Osteoblast (primary cell): Measurements from ENCODE around the gene HS3ST3A1. TPM values are rescaled to one million over a fixed set of nuclear protein-coding genes. Genes with fewer than 3 reads are reported as not detected.

ENCODE experiments used
- DNase-seq: peaks from one replicate; pipeline ENCODE4 v3.0.0; 2011; ENCODE audit warnings: low spot score, mixed read lengths; ENCODE audit not compliant: insufficient read length; ENCODE audit errors: missing footprints
- H2AFZ ChIP-seq: 2 replicates; pipeline ENCODE4 v1.6.0; 2011; ENCODE audit warnings: mild to moderate bottlenecking, low read length
- H3K27ac ChIP-seq: 2 replicates; pipeline ENCODE4 v1.5.1; 2011; ENCODE audit warnings: mild to moderate bottlenecking, low read depth, low read length, moderate library complexity
- H3K27me3 ChIP-seq: 2 replicates; pipeline ENCODE4 v1.6.0; 2012; ENCODE audit warnings: mild to moderate bottlenecking, control low read depth, inconsistent platforms, low read length, moderate library complexity; ENCODE audit not compliant: insufficient read depth
- H3K36me3 ChIP-seq: 2 replicates; pipeline ENCODE4 v1.5.1; 2011; ENCODE audit warnings: mild to moderate bottlenecking, low read length, control low read depth, moderate library complexity; ENCODE audit not compliant: insufficient read depth
- H3K4me1 ChIP-seq: 2 replicates; pipeline ENCODE4 v1.5.1; 2011; ENCODE audit warnings: mild to moderate bottlenecking, low read length, control low read depth, moderate library complexity; ENCODE audit not compliant: insufficient read depth
- H3K4me2 ChIP-seq: 2 replicates; pipeline ENCODE4 v1.6.0; 2011; ENCODE audit warnings: mild to moderate bottlenecking, low read length; ENCODE audit not compliant: insufficient read depth
- H3K4me3 ChIP-seq: fragments of 200-600 bp; sonication (generic); 3 replicates; pipeline ENCODE4 v1.5.1; 2012; ENCODE audit warnings: mild to moderate bottlenecking, low read length, inconsistent platforms; ENCODE audit not compliant: insufficient read depth
- H3K79me2 ChIP-seq: 2 replicates; pipeline ENCODE4 v1.6.0; 2012; ENCODE audit warnings: mild to moderate bottlenecking, low read length, control low read depth, inconsistent platforms; ENCODE audit not compliant: insufficient read depth
- H3K9me3 ChIP-seq: 2 replicates; pipeline ENCODE4 v1.5.1; 2011; ENCODE audit warnings: low read depth, low read length, control low read depth
- H4K20me1 ChIP-seq: 2 replicates; pipeline ENCODE4 v1.6.0; 2012; ENCODE audit warnings: mild to moderate bottlenecking, low read length, control low read depth; ENCODE audit not compliant: insufficient read depth
- CTCF ChIP-seq: IDR thresholded peaks from 2 replicates; pipeline ENCODE4 v1.5.1; 2011; ENCODE audit warnings: mild to moderate bottlenecking, low read depth, low read length, moderate library complexity; ENCODE audit errors: extremely low read depth
- total RNA-seq: library from RNA; depleted of rRNA; stranded (reverse); fragments of >200 nt; gene quantifications from 2 replicates; pipeline ENCODE4 v1.2.3, GENCODE V29; 2012

Gene HS3ST3A1
- total RNA-seq, 1 donor = 8.3 TPM

GRCh38 chr17:13638855-13639458 is 37.2 kb upstream of the HS3ST3A1 start:
- H3K36me3 ChIP-seq = no peaks in the 10 kb centered on the region
- H3K27ac ChIP-seq = no peak overlapping the region
- no peak overlapping the region for H3K4me3 ChIP-seq
- no peaks in the 10 kb centered on the region for H3K27me3 ChIP-seq
- H3K4me2 ChIP-seq = no peak overlapping the region
- H3K79me2 ChIP-seq = no peaks in the 10 kb centered on the region
- TF ChIP-seq CTCF = no peak
- no peaks in the 10 kb centered on the region for H3K4me1 ChIP-seq
- H3K9me3 ChIP-seq = no peaks in the 10 kb centered on the region
- DNase-seq = no peak
- H2AFZ ChIP-seq = no peak overlapping the region
- H4K20me1 ChIP-seq = no peaks in the 10 kb centered on the region

DNA sequence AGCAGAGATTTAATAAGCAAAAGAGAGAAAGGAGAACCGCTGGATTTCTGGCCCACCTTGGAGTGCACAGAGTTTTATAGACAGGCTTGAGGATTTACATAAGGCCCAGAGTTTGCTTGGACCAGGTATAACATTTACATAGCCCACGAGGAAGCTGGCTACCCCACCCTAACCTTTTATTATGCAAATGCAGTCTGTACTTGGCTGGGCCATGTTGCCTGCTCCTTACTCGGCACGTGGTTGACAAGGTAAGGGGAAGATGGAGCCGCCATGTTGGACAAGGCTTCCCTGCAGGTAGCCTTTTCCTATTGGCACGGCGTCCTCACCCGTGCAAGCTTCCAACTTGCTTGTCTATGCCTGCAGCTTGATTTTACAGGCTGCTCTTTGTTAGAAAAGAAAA is 35.2 kb upstream of the HS3ST3A1 start:
- Histone ChIP-seq H3K36me3 (no peaks in the 10 kb centered on the region), H3K79me2 (no peaks in the 10 kb centered on the region), H3K9me3 (no peaks in the 10 kb centered on the region), H4K20me1 (no peaks in the 10 kb centered on the region), H3K27ac (no peak overlapping the region), H2AFZ (no peak overlapping the region), H3K4me1 (no peaks in the 10 kb centered on the region), H3K4me3 (no peak overlapping the region), H3K4me2 (no peak overlapping the region), H3K27me3 (no peaks in the 10 kb centered on the region)
- no peak for DNase-seq
- TF ChIP-seq CTCF = no peak

GRCh38 chr17:13635951-13636350 is 34.2 kb upstream of the HS3ST3A1 start:
- TF ChIP-seq CTCF = no peak
- Histone ChIP-seq H3K4me1 (no peaks in the 10 kb centered on the region), H2AFZ (no peak overlapping the region), H3K27ac (no peak overlapping the region), H3K4me2 (no peak overlapping the region), H3K36me3 (no peaks in the 10 kb centered on the region), H3K9me3 (no peaks in the 10 kb centered on the region), H4K20me1 (no peaks in the 10 kb centered on the region), H3K4me3 (no peak overlapping the region), H3K27me3 (no peaks in the 10 kb centered on the region), H3K79me2 (no peaks in the 10 kb centered on the region)
- no peak for DNase-seq

- Histone ChIP-seq H4K20me1 (no peaks in the 10 kb centered on the region), H3K4me2 (no peak overlapping the region), H2AFZ (no peak overlapping the region), H3K4me3 (no peak overlapping the region), H3K79me2 (no peaks in the 10 kb centered on the region), H3K27ac (no peak overlapping the region), H3K4me1 (no peaks in the 10 kb centered on the region), H3K9me3 (no peaks in the 10 kb centered on the region), H3K36me3 (no peaks in the 10 kb centered on the region), H3K27me3 (no peaks in the 10 kb centered on the region)
- no peak for DNase-seq
- TF ChIP-seq CTCF = no peak
Measured at GRCh38 chr17:13634021-13634420, 32.3 kb upstream of the HS3ST3A1 start.
